ENCODE results near the gene TRIM34.
"Not testable (repeated sequence)": the region's sequence is repeated elsewhere in the genome, so short reads cannot be mapped to it uniquely, and the experiment has no call there.

Gene TRIM34, protein sequence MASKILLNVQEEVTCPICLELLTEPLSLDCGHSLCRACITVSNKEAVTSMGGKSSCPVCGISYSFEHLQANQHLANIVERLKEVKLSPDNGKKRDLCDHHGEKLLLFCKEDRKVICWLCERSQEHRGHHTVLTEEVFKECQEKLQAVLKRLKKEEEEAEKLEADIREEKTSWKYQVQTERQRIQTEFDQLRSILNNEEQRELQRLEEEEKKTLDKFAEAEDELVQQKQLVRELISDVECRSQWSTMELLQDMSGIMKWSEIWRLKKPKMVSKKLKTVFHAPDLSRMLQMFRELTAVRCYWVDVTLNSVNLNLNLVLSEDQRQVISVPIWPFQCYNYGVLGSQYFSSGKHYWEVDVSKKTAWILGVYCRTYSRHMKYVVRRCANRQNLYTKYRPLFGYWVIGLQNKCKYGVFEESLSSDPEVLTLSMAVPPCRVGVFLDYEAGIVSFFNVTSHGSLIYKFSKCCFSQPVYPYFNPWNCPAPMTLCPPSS

DNA sequence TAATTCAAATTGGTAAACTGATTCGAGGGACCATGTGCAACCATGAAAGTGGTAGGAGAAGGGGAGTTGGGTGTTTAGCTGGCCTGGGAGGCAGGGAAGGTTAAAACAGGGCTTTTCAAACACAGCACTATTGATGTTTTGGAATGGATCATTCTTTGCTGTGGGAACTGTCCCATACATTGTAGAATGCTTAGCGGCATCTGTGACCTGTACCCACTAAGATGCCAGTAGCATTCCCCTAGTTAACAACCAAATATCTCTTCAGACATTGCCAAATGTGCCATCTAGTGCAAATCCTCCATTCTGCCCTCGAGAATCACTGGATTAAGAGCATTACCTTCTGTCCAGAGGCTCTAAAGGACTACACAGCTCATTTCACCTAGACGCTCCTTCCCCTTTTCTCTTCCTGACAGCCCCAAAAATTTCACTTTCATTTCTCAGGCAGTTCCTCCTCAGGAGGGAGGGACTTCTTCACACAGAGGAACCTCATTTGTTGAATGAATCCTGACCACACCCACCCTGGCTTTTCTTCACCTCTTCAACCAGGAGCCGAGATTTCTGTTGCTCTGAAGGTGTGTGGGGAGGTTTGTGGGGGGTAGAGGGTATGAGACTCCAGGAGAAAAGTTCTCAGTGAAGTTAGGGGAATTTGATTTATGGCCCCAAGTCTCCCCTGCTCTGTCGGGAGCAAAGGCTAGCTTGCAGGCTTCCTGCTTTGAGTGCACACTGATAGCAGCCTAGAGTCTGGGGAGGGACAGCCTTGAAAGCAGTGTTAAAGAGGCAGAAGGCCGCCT is at the start of gene TRIM34:
Gene TRIM34, plus strand, starts transcription at position 513 of the 791 bp plus-strand sequence. CDS start 7,331 bp downstream, outside the sequence.
- DNase-seq = peak; percentile 61 to 63

- no peak for DNase-seq
Observed at GRCh38 chr11:5575152-5575551, 49.6 kb upstream of the TRIM34 start.

- no peak for DNase-seq
Observed at GRCh38 chr11:5577101-5577500, 47.7 kb upstream of the TRIM34 start.

GRCh38 chr11:5580577-5580976 is 44.2 kb upstream of the TRIM34 start, which contains the start of gene OR52B6:
Gene OR52B6, plus strand, starts transcription at chr11:5580877. Its CDS starts 0 bp downstream, at chr11:5580877.
- no peak for DNase-seq

- DNase-seq = no peak
Observed at GRCh38 chr11:5581014-5581413, 43.8 kb upstream of the TRIM34 start.

GRCh38 chr11:5584458-5584857 is 40.3 kb upstream of the TRIM34 start:
- not testable (repeated sequence) for DNase-seq

GRCh38 chr11:5589906-5590305 is 34.9 kb upstream of the TRIM34 start:
- not testable (repeated sequence) for DNase-seq

- DNase-seq = no peak
Observed at GRCh38 chr11:5591613-5592012, 33.2 kb upstream of the TRIM34 start.

- no peak for DNase-seq
Observed at GRCh38 chr11:5592615-5593014, 32.2 kb upstream of the TRIM34 start.

DNA sequence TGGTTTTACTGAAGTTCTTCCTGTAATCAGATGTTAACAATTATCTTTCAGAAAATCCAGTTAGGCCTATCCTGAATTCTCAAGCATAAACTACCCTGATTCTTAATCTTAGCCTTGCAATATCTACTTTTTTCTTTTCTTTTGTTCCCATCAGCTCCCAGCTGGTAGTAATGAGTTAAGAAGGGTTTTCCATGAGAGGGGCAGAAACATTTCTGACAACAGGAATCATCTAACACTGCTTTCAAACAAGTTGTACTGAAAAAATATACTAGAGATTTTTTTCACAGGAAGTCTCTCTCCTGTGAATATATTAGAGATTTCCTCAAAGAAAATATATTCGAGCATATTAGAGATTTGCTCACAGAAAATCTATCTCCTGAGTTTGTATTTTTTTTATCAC is 31.7 kb upstream of the TRIM34 start:
- no peak for DNase-seq

GRCh38 chr11:5596607-5597201 is 28.1 kb upstream of the TRIM34 start, which contains the start of gene TRIM6:
Gene TRIM6, plus strand, starts transcription at chr11:5596637. Its CDS starts 261 bp downstream, at chr11:5596898.
- no peak for DNase-seq

DNA sequence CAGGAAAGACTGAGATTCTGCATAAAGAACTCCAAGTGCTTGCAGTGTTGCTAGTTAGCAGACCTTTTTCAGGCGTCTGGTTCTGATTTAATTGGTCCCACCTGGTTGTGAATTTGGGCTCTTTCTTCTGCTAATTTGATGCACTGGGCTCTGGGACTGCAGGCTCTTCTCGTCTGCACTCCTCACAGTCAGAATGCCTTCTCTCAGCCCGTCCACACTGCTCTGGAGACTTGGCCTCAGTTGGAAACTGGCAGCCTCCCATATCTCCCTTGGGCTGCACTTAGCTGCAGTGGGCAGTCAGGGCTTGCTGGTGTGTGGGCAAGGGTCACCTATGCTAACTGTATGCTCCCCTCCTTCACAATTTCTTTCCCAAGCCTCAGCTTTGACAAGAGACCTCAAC is 26.8 kb upstream of the TRIM34 start:
- no peak for DNase-seq

DNA sequence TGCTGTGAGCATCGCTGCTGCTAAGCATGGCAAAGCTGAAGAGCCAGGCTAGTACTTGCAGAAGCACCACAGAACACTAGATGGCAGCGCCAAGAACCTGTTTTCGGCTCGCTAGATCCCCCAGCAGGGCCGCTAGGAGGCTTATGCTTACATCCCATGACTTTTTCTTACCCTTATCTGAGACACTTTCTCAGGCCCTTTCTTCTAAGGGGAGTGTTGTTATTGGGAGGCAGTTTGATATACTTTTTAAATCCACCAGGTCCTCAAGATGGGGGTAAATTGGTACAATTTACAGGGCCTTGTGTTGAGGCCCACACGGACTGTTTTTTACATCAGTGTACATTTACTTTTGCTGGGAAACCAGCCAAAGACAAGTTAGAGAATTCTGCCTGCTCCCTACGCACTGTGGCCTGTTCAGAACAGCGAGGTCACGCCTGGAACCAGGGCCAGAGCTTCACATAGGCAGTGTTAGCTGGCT is 24.4 kb upstream of the TRIM34 start:
- DNase-seq = peak; percentile 48 to 51

DNA sequence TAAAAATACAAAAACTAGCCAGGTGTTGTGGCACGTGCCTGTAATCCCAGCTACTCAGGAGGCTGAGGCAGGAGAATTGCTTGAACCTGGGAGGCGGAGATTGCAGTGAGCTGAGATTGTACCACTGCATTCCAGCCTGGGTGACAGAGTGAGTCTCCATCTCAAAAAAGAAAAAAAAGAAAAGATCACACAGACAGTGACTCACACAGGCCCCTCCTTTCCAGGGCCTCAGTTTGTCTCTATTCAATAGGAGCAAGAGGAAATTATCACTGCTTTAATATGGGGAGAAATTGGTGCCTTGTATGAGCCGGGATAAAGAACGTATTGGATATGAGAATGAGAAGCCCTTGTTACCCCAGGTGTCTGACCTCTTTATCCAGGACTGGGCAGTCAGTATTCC is 22.0 kb upstream of the TRIM34 start:
- DNase-seq = not testable (repeated sequence)

DNA sequence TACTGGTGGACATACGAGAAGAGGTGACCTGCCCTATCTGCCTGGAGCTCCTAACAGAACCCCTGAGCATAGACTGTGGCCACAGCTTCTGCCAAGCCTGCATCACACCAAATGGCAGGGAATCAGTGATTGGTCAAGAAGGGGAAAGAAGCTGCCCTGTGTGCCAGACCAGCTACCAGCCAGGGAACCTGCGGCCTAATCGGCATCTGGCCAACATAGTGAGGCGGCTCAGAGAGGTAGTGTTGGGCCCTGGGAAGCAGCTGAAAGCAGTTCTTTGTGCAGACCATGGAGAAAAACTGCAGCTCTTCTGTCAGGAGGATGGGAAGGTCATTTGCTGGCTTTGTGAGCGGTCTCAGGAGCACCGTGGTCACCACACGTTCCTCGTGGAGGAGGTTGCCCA is 21.5 kb upstream of the TRIM34 start:
- no peak for DNase-seq

DNA sequence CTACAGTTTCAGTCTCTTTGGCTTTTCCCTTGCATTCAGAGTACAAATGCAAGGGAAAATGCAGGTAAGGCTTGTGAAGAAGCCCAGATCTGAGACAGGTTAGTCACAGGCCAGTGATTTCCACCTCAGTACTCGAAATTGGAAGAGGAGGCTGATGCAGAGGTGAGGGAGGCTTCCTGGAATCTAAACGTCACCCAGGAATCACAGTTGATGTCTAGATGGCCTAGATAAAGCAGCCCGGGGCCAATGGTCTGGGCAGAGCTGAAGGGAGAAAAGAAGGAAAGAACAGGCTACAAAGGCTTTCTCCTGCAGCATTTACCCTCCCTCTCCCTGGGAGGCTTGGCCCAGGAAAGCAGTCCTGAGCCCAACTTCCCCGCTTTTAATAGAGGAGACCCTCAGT is 19.9 kb upstream of the TRIM34 start:
- DNase-seq = no peak

DNA sequence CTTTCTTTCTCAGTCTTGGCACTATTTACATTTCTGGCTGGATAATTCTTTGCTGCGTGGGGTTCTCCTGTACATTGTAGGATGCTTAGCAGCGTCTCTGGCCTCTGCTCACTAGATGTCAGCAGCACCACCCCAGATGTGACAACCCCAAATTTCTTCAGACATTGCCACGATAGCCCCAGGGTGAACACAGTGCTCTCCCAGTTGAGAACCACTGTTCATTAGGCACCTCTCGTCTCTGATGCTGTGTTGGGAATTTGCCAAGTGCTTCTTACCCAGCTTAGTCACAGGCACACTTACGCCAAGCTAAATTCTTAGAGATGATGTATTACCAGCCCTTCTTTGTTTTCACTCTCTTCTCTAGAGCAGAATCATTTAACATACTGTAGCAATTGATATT is 19.0 kb upstream of the TRIM34 start:
- no peak for DNase-seq

GRCh38 chr11:5608808-5609207 is 16.0 kb upstream of the TRIM34 start:
- DNase-seq = no peak

DNA sequence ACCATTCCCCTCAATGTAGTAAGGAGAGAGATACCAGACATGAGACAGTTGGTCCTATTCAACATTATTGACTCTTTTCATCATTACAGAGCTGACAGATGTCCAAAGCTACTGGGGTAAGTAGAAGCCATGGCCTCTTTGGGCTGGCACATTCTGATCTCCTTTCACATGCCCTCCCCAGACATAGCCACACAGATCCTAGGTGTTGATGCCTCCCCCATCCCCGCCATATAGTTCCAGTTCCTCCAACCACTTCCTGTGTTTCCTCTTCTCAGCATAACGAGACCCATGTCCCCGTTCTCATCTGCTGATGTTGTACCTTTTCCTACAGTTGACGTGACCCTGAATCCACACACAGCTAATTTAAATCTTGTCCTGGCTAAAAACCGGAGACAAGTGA is 14.4 kb upstream of the TRIM34 start:
- no peak for DNase-seq

GRCh38 chr11:5611627-5612026 is 13.2 kb upstream of the TRIM34 start:
- DNase-seq = no peak

DNA sequence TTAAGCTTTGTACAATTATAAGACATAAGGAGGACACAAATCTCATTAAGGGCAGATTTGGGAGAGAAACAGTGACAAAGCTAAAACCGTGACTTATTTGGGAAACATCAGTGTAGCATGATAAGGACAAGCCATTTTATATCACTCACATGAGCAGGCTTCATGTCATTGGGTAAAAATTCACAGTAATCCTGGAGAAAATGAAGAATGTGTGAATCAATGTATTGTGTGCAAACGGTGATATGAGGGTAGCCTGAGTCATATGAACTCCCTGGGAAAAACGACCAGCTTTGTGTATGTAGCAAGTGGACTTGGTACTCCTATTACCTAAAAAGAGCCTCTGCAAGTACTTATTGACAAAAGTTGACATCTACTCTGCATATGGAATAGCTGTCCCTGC is 6.0 kb upstream of the TRIM34 start:
- DNase-seq = no peak

DNA sequence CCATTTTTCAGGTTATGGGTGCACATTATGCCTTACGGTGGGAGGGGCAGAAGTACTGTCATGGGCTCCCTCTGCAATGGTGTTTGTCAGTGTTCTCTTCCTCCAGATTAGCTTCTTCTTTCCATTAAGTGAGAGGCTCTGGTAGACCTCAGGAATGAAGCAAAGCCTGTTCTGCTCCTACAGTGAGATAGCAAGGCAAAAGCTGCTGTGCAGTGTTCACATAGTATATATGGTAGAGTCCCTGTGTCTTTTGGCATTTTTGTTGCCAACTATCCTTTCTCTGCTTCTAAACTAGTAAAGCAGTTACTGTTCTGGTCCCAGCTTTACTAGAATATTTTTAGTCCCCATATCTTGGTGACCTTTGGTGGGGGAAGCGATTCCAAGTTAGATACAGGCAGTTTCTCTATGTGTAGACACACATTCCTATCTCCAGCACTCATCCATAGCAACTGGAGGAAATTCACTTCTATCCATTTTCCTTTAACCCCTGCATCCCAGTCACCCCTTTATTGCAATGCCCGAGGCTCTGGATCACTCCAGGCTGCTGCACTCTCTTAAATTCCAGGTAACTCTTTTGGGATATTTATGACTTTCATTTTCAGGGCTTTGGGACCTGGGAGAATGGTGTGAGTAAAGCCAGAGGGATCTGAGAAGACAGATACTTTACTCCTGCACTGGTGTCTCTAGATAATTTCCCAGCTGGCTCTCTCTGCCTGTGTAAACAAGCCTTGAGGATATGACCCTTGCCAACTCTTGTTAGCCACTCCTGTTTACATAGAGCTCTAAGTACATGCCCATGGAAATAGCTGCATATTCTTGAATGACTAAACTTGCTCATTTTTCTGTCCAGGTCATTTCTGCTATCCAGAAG is 3.9 kb upstream of the TRIM34 start:
- DNase-seq = no peak

Data from activated CD4-positive, alpha-beta T cell treated with anti-CD3 and anti-CD28 coated beads for 4 hours (primary cell).